Coronary artery (tissue), 2 donors: ENCODE measurements around the gene LRRC18.
A peak's percentile ranks its signal among the peaks of the same experiment; 100 is the strongest.

Source experiments
- DNase-seq: peaks from one replicate; pipeline ENCODE4 v3.0.0-alpha.2; 2017; ENCODE audit warnings: low spot score
- H3K27ac ChIP-seq, 2 donors: fragments of 200-600 bp; sonication (generic); one replicate each; pipeline ENCODE4 v1.5.1; 2016 to 2019
- H3K4me3 ChIP-seq: fragments of 200-600 bp; sonication (generic); 2 replicates; pipeline ENCODE4 v1.5.1; 2016; ENCODE audit warnings: mild to moderate bottlenecking, moderate library complexity
- TF ChIP-seq, protein P1 (sequence below): fragments of 200-600 bp; sonication (generic); IDR thresholded peaks from one replicate; pipeline ENCODE4 v1.5.1; 2019; ENCODE audit warnings: antibody characterized with exemption

The LRRC18 gene

DNA sequence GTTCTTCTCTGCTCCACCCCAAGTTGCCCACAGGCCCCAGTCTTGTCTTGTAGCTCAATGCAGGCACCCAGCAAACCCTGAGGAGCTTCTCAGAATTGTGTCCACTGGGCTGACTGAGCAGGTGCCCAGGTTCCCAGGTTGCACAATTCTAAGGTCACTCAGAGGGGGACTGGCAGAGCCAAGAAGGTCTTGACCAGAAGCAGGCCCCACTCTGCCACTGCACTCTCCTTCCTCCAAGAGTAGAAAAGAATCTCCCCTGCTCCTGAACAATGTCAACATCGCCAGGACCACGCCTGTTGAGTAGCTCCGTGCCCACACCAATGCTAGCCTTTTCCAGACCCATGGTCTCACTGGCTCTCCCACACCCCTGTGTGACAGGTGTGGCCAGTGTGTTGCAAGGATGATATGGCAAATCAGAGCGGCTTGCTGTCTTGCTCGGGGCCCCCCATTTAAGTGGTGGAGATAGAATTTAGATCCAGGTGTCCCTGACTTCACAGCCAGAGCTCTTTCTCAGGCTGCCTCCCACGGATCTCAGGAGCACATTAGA, 577 bp downstream of the LRRC18 start:
- Histone ChIP-seq H3K4me3 (no peak overlapping the region), H3K27ac (no peak overlapping the region)
- DNase-seq, result peak; percentile 53
- TF ChIP-seq, protein P1, sequence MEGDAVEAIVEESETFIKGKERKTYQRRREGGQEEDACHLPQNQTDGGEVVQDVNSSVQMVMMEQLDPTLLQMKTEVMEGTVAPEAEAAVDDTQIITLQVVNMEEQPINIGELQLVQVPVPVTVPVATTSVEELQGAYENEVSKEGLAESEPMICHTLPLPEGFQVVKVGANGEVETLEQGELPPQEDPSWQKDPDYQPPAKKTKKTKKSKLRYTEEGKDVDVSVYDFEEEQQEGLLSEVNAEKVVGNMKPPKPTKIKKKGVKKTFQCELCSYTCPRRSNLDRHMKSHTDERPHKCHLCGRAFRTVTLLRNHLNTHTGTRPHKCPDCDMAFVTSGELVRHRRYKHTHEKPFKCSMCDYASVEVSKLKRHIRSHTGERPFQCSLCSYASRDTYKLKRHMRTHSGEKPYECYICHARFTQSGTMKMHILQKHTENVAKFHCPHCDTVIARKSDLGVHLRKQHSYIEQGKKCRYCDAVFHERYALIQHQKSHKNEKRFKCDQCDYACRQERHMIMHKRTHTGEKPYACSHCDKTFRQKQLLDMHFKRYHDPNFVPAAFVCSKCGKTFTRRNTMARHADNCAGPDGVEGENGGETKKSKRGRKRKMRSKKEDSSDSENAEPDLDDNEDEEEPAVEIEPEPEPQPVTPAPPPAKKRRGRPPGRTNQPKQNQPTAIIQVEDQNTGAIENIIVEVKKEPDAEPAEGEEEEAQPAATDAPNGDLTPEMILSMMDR, result no peak

DNA sequence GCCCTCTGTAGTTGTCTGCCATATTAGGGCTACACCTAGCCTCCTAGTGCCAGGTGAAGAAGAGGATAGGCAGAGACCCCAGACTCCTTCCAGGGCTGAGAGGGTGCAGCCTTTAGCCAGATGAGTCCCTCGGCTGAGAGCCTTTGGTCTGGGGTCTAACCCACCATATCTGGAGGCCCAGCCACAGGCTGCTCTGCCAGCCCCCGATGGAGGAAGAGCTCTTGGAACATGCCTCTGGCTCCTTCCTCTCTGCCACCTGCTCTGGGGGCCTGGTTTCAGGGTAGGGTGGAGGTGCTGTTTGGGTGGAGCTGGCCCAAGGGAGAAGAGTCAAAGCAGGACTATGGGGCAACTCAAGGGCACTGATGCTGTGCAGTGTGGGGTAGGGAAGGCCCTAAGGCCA, 1.4 kb downstream of the LRRC18 start:
- TF ChIP-seq, protein P1, result no peak
- Histone ChIP-seq H3K27ac (no peak overlapping the region), H3K4me3 (no peak overlapping the region)
- DNase-seq, result peak; percentile 61

DNA sequence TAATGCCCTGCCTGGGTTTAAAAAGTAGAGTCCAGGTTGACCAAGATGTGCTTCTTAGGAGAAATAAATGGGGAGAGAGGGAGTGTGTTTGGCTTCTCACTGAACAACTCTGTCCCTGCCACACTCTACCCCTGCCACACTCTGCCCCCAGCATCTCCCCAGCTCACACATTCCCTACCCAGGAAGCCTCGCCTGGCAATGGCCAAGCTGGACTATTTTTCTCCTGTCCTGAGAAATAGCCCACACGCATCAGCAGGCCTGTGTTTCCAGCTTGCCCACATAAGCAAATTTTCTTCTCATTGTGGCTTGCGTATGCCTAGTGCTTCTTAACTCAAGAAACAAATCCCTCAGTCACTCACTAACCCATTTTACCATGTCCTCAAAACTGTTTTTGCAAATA, 1.8 kb downstream of the LRRC18 start:
- peak; percentile 28 for DNase-seq
- Histone ChIP-seq H3K27ac (no peak overlapping the region), H3K4me3 (no peak overlapping the region)
- TF ChIP-seq, protein P1, result no peak

DNA sequence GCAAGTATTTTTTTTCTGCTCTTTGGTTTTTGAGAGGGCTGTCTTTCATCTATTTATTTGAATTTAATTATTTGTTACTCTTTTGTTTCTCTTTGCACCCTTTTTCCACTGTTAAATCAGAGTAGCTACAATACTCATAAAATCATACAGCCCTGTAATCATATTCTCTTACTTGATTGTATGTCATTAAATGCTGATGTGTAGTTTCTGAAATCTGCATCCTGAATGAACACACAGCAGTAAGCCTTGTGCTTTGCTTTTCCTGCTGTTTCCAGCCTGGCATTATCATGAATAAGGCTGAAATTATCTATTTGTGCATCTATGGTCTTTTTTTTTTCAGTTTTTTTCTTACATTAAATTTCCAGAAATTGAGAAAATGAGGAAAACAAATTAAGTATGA, 4.1 kb downstream of the LRRC18 start:
- TF ChIP-seq, protein P1, result no peak
- no peak for DNase-seq
- Histone ChIP-seq H3K27ac (no peak overlapping the region), H3K4me3 (no peak overlapping the region)

DNA sequence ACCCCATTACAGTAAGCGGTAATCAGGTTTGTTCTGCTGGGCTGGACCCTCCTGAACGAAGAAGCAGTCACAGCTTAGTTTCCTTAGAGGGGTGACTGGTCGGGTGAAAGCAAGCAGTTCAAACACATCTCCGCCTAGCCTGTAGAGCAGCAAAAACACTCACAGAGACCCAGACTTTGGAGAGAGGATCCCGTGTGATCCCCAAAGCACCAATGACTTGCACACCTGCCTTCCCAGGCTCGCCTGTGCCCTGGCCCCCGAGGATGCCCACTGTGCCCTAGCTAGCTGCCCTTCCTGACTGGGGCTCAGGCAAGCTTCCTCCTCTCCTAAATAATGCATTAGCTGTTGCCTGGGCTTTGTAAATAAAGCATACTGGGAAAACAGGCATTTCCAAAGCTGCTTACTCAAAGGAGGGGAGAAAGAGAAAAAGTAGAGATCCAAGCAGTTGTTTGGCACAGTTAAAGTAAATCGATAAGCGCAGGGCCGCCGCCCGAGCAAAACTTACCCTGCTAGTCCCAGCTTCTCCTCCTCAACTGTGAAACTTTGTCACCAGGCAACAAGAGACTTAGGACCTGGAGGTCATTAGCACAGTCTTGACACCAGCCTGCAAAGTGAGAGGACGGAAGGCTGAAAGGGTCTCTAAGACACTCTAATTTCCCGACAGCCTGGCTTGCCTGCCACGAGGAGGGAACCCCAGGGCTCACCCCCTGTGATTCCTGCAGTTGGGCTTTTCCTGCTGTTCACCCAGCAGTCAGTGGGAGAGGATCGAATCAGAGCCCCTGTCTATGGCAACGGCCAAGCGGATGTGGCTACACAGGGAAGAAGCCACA, 4.8 kb downstream of the LRRC18 start:
- Histone ChIP-seq H3K4me3 (no peak overlapping the region), H3K27ac (no peak overlapping the region)
- peak; percentile 46 for DNase-seq
- TF ChIP-seq, protein P1, result no peak

DNA sequence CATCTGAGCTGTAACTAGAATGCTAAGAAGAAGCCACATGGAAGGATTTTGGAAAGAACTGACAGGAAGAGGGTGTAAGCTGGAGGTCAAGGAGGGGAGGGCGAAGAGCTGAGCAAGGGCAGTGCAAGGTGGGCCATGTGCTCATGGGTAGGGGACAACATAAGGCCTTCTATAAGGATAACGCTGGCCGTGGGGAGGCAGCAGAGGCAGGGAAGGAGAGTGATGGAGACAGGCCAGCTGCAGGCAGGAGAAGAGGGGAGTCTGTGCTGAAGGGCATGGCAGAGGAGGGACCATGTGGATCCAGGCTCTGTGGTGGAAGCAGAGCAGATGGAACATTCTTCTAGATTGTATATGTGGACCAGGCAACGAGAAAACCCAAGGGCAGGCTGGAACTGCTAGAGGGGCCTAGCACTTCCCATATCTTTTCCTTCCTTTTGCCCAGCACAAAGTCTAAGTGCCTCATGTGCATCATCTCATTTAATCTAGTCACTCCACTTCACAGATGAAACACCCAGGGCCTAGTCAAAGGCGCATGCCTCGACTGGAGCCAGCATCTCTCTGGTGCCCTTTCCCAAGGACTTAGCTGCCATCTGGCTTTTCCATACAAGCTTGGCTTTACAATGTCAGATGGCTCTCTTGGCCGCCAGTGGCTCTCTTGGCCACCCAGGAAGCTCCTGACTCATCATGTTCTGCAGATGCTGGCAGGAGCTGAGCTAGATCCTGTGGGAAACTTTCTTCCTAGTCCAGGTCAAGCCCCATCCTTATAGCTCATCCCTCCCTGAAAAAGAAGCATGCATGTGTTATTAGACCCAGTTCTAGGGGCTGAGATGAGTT, 6.6 kb downstream of the LRRC18 start:
- no peak overlapping the region for H3K4me3 ChIP-seq
- H3K27ac ChIP-seq, result no peak overlapping the region
- TF ChIP-seq, protein P1, result no peak
- no peak for DNase-seq
